ENCODE measurements around the gene CHAD. TPM values are rescaled to one million over a fixed set of nuclear protein-coding genes. Genes with fewer than 3 reads are reported as not detected.

CHAD gene
- total and polyA plus RNA-seq, 2 of the 13 experiments (the other 11 are each of a cell fraction or from before 2014, with no cell fraction given) = 1.4 TPM; not detected in 1

DNA sequence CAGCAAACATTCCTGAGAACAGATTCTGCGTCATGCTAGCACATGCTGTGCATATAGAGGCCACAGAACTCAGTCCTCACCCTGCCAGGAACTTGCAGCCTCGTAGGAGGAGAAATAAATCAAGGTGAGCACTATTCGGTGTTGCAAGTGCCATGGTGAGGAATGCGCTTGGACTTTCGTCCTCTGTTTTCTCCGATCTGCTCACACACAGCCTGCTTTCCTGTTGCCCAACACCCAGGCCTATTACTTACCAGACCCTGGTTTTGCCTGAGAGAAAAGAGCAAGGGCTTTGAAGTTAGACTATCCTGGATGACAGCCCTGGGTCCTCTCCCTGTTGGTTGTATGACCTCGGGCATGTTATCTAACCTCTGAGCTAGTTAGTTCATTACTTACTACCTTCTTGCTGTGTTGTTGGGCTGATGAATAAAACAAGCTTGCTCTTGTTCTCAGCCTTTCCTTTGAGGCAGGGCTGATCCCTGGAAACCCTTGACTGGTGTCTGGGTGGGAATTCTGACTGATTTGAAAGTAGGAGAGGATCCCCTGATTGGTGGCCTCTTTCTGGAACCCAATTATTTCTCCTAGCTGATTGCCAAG lies 39.8 kb downstream of the CHAD start (continued):
- TF ChIP-seq, protein P1, sequence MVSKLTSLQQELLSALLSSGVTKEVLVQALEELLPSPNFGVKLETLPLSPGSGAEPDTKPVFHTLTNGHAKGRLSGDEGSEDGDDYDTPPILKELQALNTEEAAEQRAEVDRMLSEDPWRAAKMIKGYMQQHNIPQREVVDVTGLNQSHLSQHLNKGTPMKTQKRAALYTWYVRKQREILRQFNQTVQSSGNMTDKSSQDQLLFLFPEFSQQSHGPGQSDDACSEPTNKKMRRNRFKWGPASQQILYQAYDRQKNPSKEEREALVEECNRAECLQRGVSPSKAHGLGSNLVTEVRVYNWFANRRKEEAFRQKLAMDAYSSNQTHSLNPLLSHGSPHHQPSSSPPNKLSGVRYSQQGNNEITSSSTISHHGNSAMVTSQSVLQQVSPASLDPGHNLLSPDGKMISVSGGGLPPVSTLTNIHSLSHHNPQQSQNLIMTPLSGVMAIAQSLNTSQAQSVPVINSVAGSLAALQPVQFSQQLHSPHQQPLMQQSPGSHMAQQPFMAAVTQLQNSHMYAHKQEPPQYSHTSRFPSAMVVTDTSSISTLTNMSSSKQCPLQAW (CRISPR knock-in tag; IDR thresholded peaks at IDR 0.05) = peak; percentile 82
- TF ChIP-seq ZNF382 (CRISPR knock-in tag; IDR thresholded peaks at IDR 0.05; ENCODE audit: borderline replicate concordance) = no peak
- peak; percentile 25 for TF ChIP-seq YY1 (IDR thresholded peaks at IDR 0.05; ENCODE audit: insufficient read depth, insufficient replicate concordance, low read depth, low read length)
- TF ChIP-seq, protein P2, sequence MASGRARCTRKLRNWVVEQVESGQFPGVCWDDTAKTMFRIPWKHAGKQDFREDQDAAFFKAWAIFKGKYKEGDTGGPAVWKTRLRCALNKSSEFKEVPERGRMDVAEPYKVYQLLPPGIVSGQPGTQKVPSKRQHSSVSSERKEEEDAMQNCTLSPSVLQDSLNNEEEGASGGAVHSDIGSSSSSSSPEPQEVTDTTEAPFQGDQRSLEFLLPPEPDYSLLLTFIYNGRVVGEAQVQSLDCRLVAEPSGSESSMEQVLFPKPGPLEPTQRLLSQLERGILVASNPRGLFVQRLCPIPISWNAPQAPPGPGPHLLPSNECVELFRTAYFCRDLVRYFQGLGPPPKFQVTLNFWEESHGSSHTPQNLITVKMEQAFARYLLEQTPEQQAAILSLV (CRISPR knock-in tag; IDR thresholded peaks at IDR 0.05; ENCODE audit: borderline replicate concordance) = peak; percentile 36; the same call in 1 of the 2 replicates
- TF ChIP-seq, protein P3, sequence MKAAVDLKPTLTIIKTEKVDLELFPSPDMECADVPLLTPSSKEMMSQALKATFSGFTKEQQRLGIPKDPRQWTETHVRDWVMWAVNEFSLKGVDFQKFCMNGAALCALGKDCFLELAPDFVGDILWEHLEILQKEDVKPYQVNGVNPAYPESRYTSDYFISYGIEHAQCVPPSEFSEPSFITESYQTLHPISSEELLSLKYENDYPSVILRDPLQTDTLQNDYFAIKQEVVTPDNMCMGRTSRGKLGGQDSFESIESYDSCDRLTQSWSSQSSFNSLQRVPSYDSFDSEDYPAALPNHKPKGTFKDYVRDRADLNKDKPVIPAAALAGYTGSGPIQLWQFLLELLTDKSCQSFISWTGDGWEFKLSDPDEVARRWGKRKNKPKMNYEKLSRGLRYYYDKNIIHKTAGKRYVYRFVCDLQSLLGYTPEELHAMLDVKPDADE (CRISPR knock-in tag; IDR thresholded peaks at IDR 0.05) = no peak
- TF ChIP-seq, protein P4, sequence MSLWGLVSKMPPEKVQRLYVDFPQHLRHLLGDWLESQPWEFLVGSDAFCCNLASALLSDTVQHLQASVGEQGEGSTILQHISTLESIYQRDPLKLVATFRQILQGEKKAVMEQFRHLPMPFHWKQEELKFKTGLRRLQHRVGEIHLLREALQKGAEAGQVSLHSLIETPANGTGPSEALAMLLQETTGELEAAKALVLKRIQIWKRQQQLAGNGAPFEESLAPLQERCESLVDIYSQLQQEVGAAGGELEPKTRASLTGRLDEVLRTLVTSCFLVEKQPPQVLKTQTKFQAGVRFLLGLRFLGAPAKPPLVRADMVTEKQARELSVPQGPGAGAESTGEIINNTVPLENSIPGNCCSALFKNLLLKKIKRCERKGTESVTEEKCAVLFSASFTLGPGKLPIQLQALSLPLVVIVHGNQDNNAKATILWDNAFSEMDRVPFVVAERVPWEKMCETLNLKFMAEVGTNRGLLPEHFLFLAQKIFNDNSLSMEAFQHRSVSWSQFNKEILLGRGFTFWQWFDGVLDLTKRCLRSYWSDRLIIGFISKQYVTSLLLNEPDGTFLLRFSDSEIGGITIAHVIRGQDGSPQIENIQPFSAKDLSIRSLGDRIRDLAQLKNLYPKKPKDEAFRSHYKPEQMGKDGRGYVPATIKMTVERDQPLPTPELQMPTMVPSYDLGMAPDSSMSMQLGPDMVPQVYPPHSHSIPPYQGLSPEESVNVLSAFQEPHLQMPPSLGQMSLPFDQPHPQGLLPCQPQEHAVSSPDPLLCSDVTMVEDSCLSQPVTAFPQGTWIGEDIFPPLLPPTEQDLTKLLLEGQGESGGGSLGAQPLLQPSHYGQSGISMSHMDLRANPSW (CRISPR knock-in tag; IDR thresholded peaks at IDR 0.05; ENCODE audit: borderline replicate concordance) = peak; percentile 93
- peak; percentile 83; the same call in 1 of the 2 replicates for TF ChIP-seq SIN3A (IDR thresholded peaks at IDR 0.05; ENCODE audit: borderline replicate concordance, low read depth, low read length)
- no peak for TF ChIP-seq MTA3 (CRISPR knock-in tag; IDR thresholded peaks at IDR 0.05)
- TF ChIP-seq SAFB2 (CRISPR knock-in tag; IDR thresholded peaks at IDR 0.05; ENCODE audit: borderline replicate concordance, low read depth) = no peak; the same call in 1 of the 2 replicates
- TF ChIP-seq ATAD3A (CRISPR knock-in tag; IDR thresholded peaks at IDR 0.05) = no peak
- TF ChIP-seq NFYC (CRISPR knock-in tag; IDR thresholded peaks at IDR 0.05) = peak; percentile 29; the same call in 1 of the 2 replicates
- TF ChIP-seq RFXANK (CRISPR knock-in tag; IDR thresholded peaks at IDR 0.05) = no peak
- TF ChIP-seq WIZ (CRISPR knock-in tag; IDR thresholded peaks at IDR 0.05) = peak; percentile 77; the same call in 1 of the 2 replicates
- peak; percentile 60; the same call in 1 of the 2 replicates for TF ChIP-seq HOXD1 (CRISPR knock-in tag; IDR thresholded peaks at IDR 0.05)
- TF ChIP-seq TBX2 (CRISPR knock-in tag; IDR thresholded peaks at IDR 0.05; ENCODE audit: borderline replicate concordance) = peak; percentile 95
- peak; percentile 96 for TF ChIP-seq IRF2 (CRISPR knock-in tag; IDR thresholded peaks at IDR 0.05)
- TF ChIP-seq, protein P5, sequence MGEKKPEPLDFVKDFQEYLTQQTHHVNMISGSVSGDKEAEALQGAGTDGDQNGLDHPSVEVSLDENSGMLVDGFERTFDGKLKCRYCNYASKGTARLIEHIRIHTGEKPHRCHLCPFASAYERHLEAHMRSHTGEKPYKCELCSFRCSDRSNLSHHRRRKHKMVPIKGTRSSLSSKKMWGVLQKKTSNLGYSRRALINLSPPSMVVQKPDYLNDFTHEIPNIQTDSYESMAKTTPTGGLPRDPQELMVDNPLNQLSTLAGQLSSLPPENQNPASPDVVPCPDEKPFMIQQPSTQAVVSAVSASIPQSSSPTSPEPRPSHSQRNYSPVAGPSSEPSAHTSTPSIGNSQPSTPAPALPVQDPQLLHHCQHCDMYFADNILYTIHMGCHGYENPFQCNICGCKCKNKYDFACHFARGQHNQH (CRISPR knock-in tag; IDR thresholded peaks at IDR 0.05) = peak; percentile 86; the same call in 1 of the 2 replicates
- TF ChIP-seq CHD4 (IDR thresholded peaks at IDR 0.05; ENCODE audit: borderline replicate concordance, low read length) = 0 out of 2 replicates have a peak, but pooled peaks have one; percentile 47
- no peak for TF ChIP-seq TBX3 (IDR thresholded peaks at IDR 0.05; ENCODE audit: borderline replicate concordance)
- TF ChIP-seq ZNF484 (CRISPR knock-in tag; IDR thresholded peaks at IDR 0.05; ENCODE audit: borderline replicate concordance, low read depth) = no peak
- TF ChIP-seq, protein P6, sequence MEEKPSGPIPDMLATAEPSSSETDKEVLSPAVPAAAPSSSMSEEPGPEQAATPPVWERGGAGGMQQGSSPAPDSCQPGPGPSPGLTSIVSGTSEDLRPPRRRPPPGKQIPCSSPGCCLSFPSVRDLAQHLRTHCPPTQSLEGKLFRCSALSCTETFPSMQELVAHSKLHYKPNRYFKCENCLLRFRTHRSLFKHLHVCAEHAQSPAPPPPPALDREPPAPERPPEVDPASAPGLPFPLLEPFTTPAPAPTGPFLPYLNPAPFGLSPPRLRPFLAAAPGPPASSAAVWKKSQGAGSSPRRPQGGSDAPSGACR (CRISPR knock-in tag; IDR thresholded peaks at IDR 0.05) = peak; percentile 82; the same call in 1 of the 2 replicates
